NB4 (cell line): Measurements from ENCODE around the gene PAX6.

Experiments
- DNase-seq: peaks from one replicate; pipeline ENCODE4 v3.0.0; 2010; ENCODE audit warnings: low read depth
- H3K4me3 ChIP-seq: one replicate; pipeline ENCODE4 v1.5.1; 2011; ENCODE audit warnings: mild to moderate bottlenecking, low read depth, low read length, moderate library complexity
- MAX ChIP-seq: IDR thresholded peaks from 2 replicates; pipeline ENCODE4 v1.6.1; 2011; ENCODE audit warnings: low read depth, low read length
- MYC ChIP-seq: IDR thresholded peaks from 2 replicates; pipeline ENCODE4 v1.6.1; 2011; ENCODE audit warnings: low read depth, low read length
- POLR2A ChIP-seq: IDR thresholded peaks from 2 replicates; pipeline ENCODE4 v1.6.1; 2011; ENCODE audit warnings: mild to moderate bottlenecking; ENCODE audit not compliant: insufficient read length; ENCODE audit errors: extremely low read depth
- TF ChIP-seq, protein P1 (sequence below): IDR thresholded peaks from one replicate; pipeline ENCODE4 v1.5.1; 2012; ENCODE audit warnings: low read depth, low read length

The PAX6 gene

DNA sequence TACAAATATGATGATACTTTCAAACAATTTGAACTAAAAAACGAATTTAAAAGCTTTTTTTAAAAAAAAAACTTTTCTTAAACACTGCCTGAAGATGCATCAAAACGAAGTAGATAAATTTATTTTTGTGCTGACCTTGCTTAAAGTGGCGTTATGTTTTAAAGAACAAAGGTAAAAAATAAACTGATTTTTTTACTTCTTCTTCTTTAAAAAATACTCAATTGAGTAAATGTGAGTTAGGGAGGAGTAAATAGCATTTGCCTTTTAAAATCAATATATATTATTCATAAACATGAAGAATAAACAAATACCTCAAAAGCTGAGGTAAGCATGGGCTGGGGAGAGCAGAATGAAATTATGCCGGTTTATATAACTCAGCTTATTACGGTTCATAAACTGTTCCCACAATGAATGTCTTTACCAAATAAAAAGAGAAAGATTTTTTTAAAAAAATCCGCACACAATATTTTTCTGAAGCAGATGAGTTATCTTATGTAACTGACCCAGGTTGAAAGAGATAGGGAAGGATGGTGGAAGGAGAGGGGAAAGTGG lies 9.0 kb downstream of the PAX6 start:
- no peak for DNase-seq
- TF ChIP-seq, protein P1, sequence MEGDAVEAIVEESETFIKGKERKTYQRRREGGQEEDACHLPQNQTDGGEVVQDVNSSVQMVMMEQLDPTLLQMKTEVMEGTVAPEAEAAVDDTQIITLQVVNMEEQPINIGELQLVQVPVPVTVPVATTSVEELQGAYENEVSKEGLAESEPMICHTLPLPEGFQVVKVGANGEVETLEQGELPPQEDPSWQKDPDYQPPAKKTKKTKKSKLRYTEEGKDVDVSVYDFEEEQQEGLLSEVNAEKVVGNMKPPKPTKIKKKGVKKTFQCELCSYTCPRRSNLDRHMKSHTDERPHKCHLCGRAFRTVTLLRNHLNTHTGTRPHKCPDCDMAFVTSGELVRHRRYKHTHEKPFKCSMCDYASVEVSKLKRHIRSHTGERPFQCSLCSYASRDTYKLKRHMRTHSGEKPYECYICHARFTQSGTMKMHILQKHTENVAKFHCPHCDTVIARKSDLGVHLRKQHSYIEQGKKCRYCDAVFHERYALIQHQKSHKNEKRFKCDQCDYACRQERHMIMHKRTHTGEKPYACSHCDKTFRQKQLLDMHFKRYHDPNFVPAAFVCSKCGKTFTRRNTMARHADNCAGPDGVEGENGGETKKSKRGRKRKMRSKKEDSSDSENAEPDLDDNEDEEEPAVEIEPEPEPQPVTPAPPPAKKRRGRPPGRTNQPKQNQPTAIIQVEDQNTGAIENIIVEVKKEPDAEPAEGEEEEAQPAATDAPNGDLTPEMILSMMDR = no peak
- no peak for TF ChIP-seq MAX
- no peak for TF ChIP-seq MYC
- no peak for TF ChIP-seq POLR2A
- H3K4me3 ChIP-seq = no peak overlapping the region

- no peak for DNase-seq
- TF ChIP-seq POLR2A = no peak
- TF ChIP-seq, protein P1 = no peak
- TF ChIP-seq MAX = no peak
- TF ChIP-seq MYC = no peak
Observed at GRCh38 chr11:31801298-31801702, 9.8 kb downstream of the PAX6 start.

GRCh38 chr11:31800398-31801265 lies 10.5 kb downstream of the PAX6 start:
- TF ChIP-seq MYC = no peak
- H3K4me3 ChIP-seq = no peak overlapping the region
- no peak for DNase-seq

More at GRCh38 chr11:31801298-31801702, 9.8 kb downstream of the PAX6 start:
- no peak overlapping the region for H3K4me3 ChIP-seq

GRCh38 chr11:31799435-31800397 lies 11.4 kb downstream of the PAX6 start:
- DNase-seq = no peak
- TF ChIP-seq POLR2A (no peak), MYC (no peak), MAX (no peak)
- TF ChIP-seq, protein P1 = no peak
- H3K4me3 ChIP-seq = no peak overlapping the region

DNA sequence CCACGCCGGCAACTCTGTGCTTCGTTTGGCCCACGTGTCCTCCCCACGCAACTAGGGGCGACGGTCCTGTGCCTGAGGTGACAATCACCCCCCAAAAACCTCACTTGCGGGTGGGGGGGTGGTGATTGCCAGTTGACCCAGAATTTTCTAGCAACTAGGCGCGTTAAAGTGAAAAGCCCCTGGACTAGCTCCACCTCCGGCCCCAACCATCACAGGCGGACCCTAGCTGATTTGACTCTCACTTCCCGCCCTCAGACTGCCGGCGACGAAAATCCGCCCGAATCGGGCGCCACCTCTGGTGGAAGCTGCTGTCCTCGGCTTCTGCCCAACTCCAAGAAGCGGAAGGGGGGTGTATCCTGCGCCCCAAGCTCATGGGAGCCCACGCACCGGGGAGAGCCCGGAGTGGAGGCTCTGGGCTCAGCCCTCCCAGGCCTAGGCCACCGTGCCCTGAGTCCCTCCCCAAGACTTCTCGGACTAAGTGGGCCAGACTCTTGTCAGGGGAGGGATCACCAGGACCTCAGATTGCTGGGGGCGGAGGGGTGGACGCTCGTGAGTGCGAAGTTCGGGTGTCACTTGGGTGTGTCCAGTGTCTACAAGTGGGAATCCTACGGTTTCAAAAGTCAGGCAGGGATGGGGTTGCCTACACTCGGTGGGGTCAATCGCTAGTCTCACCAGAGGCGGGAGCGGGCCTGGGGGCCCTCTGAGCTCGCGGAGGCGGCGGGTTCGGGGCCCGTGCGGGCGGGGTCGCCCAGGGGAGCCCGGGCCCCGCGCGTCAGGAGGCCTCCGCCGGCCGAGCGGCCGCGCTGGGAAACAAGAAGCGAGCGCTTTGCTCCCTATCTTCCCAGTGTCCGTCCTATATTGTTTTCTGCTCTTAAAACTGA lies 12.3 kb downstream of the PAX6 start:
- no peak for DNase-seq
- TF ChIP-seq, protein P1 = no peak
- no peak for TF ChIP-seq POLR2A
- no peak for TF ChIP-seq MYC
- no peak for TF ChIP-seq MAX
- no peak overlapping the region for H3K4me3 ChIP-seq
